Measurements from ENCODE around the gene MPRIP. TPM values are rescaled to one million over a fixed set of nuclear protein-coding genes. Genes with fewer than 3 reads are reported as not detected.
A peak's percentile ranks its signal among the peaks of the same experiment; 100 is the strongest.

Gene MPRIP
- total RNA-seq, 1 donor, result 86.5 TPM

DNA sequence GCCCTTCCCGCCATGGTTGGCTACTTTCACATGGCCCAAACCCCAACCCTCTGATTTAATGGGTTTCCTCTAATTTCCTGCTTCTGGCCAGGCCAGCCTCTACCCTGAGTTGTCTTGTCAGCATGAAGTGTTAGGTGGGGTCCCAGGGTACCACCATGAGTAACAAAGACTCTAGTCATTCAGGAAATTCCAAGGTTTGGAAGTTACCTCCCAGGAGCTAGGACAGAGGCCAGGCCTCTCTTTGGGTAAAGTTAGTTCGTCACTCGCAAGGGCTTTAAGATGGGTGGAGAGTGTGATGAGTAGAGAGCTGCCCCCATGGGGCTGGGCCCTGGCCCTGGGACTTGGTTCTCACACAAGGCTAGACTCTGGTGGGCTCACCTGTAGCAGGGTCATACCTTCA is 109.3 kb downstream of the MPRIP start:
- TF ChIP-seq, protein P1, sequence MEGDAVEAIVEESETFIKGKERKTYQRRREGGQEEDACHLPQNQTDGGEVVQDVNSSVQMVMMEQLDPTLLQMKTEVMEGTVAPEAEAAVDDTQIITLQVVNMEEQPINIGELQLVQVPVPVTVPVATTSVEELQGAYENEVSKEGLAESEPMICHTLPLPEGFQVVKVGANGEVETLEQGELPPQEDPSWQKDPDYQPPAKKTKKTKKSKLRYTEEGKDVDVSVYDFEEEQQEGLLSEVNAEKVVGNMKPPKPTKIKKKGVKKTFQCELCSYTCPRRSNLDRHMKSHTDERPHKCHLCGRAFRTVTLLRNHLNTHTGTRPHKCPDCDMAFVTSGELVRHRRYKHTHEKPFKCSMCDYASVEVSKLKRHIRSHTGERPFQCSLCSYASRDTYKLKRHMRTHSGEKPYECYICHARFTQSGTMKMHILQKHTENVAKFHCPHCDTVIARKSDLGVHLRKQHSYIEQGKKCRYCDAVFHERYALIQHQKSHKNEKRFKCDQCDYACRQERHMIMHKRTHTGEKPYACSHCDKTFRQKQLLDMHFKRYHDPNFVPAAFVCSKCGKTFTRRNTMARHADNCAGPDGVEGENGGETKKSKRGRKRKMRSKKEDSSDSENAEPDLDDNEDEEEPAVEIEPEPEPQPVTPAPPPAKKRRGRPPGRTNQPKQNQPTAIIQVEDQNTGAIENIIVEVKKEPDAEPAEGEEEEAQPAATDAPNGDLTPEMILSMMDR (IDR thresholded peaks at IDR 0.05; ENCODE audit: insufficient read depth, low read length), result no peak
- H3K4me3 ChIP-seq (ENCODE audit: low read depth, low read length), result no peak overlapping the region
- DNase-seq (ENCODE audit: low read depth), result peak; percentile 75

- peak; percentile 95 for DNase-seq (ENCODE audit: low read depth)
- no peak overlapping the region for H3K4me3 ChIP-seq (ENCODE audit: low read depth, low read length)
- TF ChIP-seq, protein P1 (IDR thresholded peaks at IDR 0.05; ENCODE audit: insufficient read depth, low read length), result no peak
Observed at GRCh38 chr17:17151962-17152361, 109.7 kb downstream of the MPRIP start.

- DNase-seq (ENCODE audit: low read depth), result no peak
- no peak overlapping the region for H3K4me3 ChIP-seq (ENCODE audit: low read depth, low read length)
- TF ChIP-seq, protein P1 (IDR thresholded peaks at IDR 0.05; ENCODE audit: insufficient read depth, low read length), result no peak
Observed at GRCh38 chr17:17152385-17152784, 110.1 kb downstream of the MPRIP start.

- DNase-seq (ENCODE audit: low read depth), result no peak
- no peak overlapping the region for H3K4me3 ChIP-seq (ENCODE audit: low read depth, low read length)
- TF ChIP-seq, protein P1 (IDR thresholded peaks at IDR 0.05; ENCODE audit: insufficient read depth, low read length), result no peak
Observed at GRCh38 chr17:17153071-17153470, 110.8 kb downstream of the MPRIP start.

GRCh38 chr17:17153709-17154108 is 111.5 kb downstream of the MPRIP start:
- TF ChIP-seq, protein P1 (IDR thresholded peaks at IDR 0.05; ENCODE audit: insufficient read depth, low read length), result no peak
- no peak for DNase-seq (ENCODE audit: low read depth)
- no peak overlapping the region for H3K4me3 ChIP-seq (ENCODE audit: low read depth, low read length)

DNA sequence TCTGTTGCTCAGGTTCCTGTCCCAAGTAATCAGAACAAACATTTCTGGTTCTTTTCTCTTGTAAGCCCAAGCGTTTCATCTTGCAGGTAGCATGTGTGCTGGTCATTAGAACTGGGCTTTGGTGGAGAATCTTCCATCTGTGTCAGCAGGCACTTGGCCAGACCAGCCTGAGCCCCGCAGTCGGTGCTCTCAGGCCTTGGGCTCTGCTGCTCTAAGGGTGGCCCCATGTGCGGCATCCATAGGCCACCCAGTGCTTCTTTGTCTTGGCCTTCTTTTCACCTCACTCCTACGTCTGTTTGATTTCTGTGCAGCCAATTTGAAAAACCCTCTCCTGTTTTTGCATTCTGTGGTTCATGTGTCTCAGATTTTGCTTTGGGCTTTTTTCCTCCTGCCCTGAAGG is 112.3 kb downstream of the MPRIP start:
- H3K4me3 ChIP-seq (ENCODE audit: low read depth, low read length), result no peak overlapping the region
- no peak for DNase-seq (ENCODE audit: low read depth)
- TF ChIP-seq, protein P1 (IDR thresholded peaks at IDR 0.05; ENCODE audit: insufficient read depth, low read length), result no peak

- DNase-seq (ENCODE audit: low read depth), result no peak
- H3K4me3 ChIP-seq (ENCODE audit: low read depth, low read length), result no peak overlapping the region
- TF ChIP-seq, protein P1 (IDR thresholded peaks at IDR 0.05; ENCODE audit: insufficient read depth, low read length), result no peak
Observed at GRCh38 chr17:17154981-17155380, 112.7 kb downstream of the MPRIP start.
